Measurements from ENCODE around the gene U2AF1L4. TPM values are rescaled to one million over a fixed set of nuclear protein-coding genes. Genes with fewer than 3 reads are reported as not detected.

The U2AF1L4 gene
- total and polyA plus RNA-seq, 7 donors, result 12.3 to 28.7 (median 18.7) TPM

DNA sequence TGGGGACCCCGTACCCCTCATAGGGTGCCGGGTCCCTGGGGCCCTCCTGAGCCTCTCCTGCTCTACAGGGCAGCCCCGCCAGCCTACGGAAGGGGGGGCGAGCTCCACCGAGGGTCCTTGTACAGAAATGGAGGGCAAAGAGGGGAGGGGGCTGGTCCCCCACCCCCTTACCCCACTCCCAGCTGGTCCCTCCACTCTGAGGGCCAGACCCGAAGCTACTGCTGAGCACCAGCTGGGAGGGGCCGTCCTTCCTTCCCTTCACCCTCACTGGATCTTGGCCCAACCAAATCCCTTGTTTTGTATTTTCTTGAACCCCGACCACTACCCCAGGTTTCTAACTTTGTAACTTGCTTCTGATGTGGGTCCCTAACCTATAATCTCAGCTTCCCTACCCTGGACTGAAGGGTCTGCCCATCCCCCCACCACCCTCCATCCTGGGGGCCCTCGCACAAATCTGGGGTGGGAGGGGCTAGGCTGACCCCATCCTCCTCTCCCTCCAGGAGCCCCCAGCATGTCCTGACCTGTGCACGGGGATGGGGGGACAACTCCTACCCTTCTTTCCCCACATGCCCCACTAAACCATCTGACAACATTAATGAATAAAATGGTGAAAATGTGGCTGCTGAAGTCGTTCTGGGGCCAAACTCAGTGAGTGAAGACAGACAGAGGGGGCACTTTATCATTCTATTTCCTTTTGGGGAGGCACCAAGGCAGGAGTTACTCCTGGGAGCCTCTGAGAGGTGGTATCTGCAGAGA is 43.2 kb upstream of the U2AF1L4 start:
- WGBS, 3 donors, result 72 to 74% (median 74%) methylated on average over 10 to 12 of the region's 12 CpGs

GRCh38 chr19:35787227-35787799 is 42.1 kb upstream of the U2AF1L4 start:
- no peak overlapping the region for H3K4me3 ChIP-seq
- TF ChIP-seq, protein P1, sequence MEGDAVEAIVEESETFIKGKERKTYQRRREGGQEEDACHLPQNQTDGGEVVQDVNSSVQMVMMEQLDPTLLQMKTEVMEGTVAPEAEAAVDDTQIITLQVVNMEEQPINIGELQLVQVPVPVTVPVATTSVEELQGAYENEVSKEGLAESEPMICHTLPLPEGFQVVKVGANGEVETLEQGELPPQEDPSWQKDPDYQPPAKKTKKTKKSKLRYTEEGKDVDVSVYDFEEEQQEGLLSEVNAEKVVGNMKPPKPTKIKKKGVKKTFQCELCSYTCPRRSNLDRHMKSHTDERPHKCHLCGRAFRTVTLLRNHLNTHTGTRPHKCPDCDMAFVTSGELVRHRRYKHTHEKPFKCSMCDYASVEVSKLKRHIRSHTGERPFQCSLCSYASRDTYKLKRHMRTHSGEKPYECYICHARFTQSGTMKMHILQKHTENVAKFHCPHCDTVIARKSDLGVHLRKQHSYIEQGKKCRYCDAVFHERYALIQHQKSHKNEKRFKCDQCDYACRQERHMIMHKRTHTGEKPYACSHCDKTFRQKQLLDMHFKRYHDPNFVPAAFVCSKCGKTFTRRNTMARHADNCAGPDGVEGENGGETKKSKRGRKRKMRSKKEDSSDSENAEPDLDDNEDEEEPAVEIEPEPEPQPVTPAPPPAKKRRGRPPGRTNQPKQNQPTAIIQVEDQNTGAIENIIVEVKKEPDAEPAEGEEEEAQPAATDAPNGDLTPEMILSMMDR (IDR thresholded peaks at IDR 0.05), result no peak
- ATAC-seq (no peak), DNase-seq (no peak)
- no peaks in the 10 kb centered on the region for H3K9me3 ChIP-seq
- H3K27ac ChIP-seq, result no peak overlapping the region
- 89 to 94% (median 92%) methylated on average over 13 to 15 of the region's 15 CpGs for WGBS, 3 donors
- intact Hi-C loops (cut with DNase I), result no loop called here
- no peaks in the 10 kb centered on the region for H3K27me3 ChIP-seq (ENCODE audit: insufficient read depth in 3 of 3, low read length in 2 of 3)
- no peaks in the 10 kb centered on the region for H3K4me1 ChIP-seq
- H3K36me3 ChIP-seq (ENCODE audit: insufficient read depth in 1 of 2, low read depth in 1 of 2), result peaks cover 0 to 9% of the 10 kb centered on the region in 2 donors

More for the DNA sequence above, 43.2 kb upstream of the U2AF1L4 start:
- Histone ChIP-seq H3K9me3 (no peaks in the 10 kb centered on the region), H3K4me3 (no peak overlapping the region), H3K36me3 (ENCODE audit: insufficient read depth in 1 of 2, low read depth in 1 of 2) (peaks cover 0 to 3% of the 10 kb centered on the region in 2 donors), H3K4me1 (no peaks in the 10 kb centered on the region), H3K27ac (no peak overlapping the region), H3K27me3 (ENCODE audit: insufficient read depth in 3 of 3, low read length in 2 of 3) (no peaks in the 10 kb centered on the region)
- DNase-seq (no peak), ATAC-seq (no peak)
- TF ChIP-seq, protein P1 (IDR thresholded peaks at IDR 0.05), result no peak
- intact Hi-C loops (cut with DNase I), result no loop called here

- Histone ChIP-seq H3K27me3 (ENCODE audit: insufficient read depth in 3 of 3, low read length in 2 of 3) (no peaks in the 10 kb centered on the region), H3K9me3 (no peaks in the 10 kb centered on the region), H3K4me1 (no peaks in the 10 kb centered on the region), H3K27ac (no peak overlapping the region), H3K4me3 (no peak overlapping the region), H3K36me3 (ENCODE audit: insufficient read depth in 1 of 2, low read depth in 1 of 2) (peaks cover 0 to 12% of the 10 kb centered on the region in 2 donors)
- WGBS, 3 donors, result 88 to 92% (median 90%) methylated on average over 26 to 31 of the region's 31 CpGs
- intact Hi-C loops (cut with DNase I), result no loop called here
- ATAC-seq (no peak), DNase-seq (no peak)
- TF ChIP-seq, protein P1 (IDR thresholded peaks at IDR 0.05), result no peak
Measured at GRCh38 chr19:35786299-35787160, 41.3 kb upstream of the U2AF1L4 start.

GRCh38 chr19:35785339-35785627 is 40.1 kb upstream of the U2AF1L4 start:
- H3K36me3 ChIP-seq (ENCODE audit: insufficient read depth in 1 of 2, low read depth in 1 of 2), result peaks cover 0 to 25% of the 10 kb centered on the region in 2 donors
- intact Hi-C loops (cut with DNase I), result no loop called here
- TF ChIP-seq, protein P1 (IDR thresholded peaks at IDR 0.05), result no peak
- no peak for ATAC-seq
- DNase-seq, result no peak
- no peak overlapping the region for H3K27ac ChIP-seq
- no peaks in the 10 kb centered on the region for H3K9me3 ChIP-seq
- H3K27me3 ChIP-seq (ENCODE audit: insufficient read depth in 3 of 3, low read length in 2 of 3), result no peaks in the 10 kb centered on the region
- no peaks in the 10 kb centered on the region for H3K4me1 ChIP-seq
- H3K4me3 ChIP-seq, result no peak overlapping the region
- WGBS, 3 donors, result 85 to 91% (median 89%) methylated on average over 9 to 10 of the region's 10 CpGs
